DMS 273 (cell line): Measurements from ENCODE around the gene CCL1.

ENCODE experiments used
- DNase-seq: peaks from one replicate; lab custom pipeline; 2025; ENCODE audit not compliant: unreplicated experiment; lab: John Stamatoyannopoulos, UW

CCL1 gene, protein sequence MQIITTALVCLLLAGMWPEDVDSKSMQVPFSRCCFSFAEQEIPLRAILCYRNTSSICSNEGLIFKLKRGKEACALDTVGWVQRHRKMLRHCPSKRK

DNA sequence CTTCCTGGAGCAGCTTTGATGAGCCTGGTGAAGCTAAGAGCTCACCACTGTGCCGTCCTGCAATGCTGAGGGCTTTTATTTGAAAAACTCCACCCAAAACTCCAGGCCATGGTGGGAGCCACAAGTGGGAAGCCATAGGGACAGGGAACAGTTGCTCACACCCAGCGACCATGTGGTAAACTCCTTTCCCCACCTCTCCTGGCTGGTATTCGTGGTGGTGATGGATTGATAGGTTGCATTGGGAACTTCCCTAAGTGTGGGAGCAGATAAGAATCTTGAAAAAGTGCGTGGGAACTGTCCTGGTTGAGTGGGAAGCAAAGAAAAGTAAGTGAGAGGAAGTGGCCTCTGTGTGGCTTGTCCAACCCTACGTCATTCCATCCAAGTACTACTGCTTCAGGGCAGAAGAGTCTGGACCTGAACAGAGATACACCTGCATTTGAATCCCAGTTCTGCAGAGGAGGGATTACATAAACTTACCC lies at the start of gene CCL1:
TSS of gene CCL1 (minus strand) at position 51 of the 479 bp plus-strand sequence. CDS start 72 bp downstream, outside the sequence.
- DNase-seq: no peak

DNA sequence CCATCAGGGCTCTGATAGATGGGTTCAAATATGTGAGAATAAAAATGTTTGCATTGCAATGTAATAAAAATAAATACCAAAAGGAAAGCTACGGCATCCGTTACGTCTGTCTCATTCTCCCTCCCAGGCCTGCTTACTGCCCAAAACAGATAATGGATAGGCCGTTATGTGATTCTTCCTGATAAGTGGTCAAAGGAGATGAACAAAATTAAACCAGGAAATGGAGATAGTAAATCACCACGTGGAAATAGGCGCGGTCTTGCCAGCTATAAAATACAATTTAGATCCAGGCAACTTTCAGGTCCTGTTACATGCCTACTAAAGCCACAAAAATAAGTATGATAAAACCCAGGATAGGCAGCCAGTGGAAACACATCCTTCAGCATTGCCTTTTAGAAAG lies 49.5 kb upstream of the CCL1 start:
- no peak for DNase-seq

DNA sequence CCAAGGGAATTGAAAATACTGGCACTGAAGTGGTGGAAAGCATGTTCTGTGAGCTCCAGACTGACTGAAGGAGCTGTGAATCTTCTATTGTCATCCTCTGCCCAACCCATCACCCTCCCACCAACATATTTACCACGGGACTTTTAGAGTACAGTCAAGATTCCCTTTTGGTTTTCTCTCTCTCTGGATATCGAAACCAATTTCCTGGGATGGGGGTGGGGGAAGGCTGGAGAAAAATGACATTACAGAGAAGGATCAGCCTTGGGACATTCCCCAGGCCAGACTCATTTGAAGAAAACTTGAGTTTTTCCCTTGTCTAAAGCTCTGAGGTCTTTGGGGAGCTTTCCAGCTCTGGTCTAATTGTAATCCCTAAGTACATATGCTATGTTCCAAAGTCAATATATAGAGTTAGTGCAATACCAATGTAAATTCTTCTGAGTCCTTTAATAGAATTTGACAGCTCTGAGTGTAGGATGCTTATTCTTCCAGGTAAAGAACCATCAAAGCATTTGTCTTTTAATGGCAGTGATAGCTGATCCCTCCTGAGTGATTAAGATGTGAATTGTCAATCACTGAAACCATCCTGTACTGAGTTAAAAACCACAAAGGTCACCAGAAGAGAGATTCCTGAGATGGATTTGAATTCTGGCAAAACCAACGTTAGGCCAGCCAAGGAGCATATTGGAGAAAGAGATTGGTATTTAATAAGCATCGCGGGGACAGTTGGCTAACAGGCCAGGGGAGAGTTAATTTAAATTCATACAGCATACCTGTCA lies 48.8 kb upstream of the CCL1 start:
- no peak for DNase-seq

DNA sequence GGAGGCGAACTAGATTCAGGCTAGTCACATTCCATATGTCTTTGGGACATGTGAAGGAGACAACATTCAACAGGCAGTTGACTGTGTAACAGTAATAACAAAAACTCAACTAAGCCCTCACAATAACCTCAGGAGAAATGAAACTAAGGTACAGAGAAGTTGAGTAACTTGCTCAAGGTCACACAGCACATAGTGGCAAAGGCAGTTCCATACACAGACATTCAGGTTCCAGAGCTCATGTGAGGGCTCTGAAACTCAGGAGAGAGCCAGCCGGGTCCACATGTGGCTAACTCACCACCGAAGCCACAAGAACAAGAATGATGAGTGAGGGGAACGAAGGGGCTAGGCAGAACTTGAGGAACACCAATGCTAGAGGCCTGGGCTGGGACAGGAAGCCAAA lies 46.3 kb upstream of the CCL1 start:
- no peak for DNase-seq

DNA sequence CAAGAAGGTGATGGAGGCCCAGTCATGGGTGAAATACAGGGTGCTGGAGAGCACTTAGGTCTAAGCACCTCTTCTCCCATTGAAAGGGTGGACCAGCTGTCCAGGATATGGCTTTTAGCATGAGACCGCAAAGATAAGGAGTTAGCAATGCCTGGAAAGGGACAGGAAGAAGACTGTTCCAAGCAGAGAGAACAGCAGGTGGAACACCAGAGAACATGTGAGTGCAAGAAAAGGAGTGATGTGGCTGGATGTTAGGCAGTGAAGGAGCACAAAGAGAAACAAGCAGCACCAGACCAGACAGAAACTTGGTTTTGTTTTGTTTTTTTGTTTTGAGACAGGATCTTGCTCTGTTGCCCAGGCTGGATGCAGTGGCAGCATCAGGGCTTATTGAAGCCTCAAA lies 45.4 kb upstream of the CCL1 start:
- DNase-seq: no peak

DNA sequence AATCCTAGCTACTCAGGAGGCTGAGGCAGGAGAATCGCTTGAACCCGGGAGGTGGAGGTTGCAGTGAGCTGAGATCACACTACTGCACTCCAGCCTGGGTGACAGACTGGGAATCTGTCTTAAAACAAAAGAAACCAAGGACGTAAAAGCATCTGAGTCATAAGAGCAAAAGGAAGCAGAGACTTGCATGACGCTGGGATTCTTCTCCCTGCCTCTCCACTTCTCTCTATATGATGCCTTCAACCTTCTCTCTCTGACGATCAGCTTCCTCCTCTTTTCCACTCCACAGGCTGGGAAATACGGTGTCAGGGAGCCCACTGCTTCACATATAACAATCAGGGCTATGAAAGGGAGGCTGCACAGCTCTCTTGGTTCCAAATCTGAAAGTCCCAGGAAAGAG lies 43.2 kb upstream of the CCL1 start:
- DNase-seq: no peak

DNA sequence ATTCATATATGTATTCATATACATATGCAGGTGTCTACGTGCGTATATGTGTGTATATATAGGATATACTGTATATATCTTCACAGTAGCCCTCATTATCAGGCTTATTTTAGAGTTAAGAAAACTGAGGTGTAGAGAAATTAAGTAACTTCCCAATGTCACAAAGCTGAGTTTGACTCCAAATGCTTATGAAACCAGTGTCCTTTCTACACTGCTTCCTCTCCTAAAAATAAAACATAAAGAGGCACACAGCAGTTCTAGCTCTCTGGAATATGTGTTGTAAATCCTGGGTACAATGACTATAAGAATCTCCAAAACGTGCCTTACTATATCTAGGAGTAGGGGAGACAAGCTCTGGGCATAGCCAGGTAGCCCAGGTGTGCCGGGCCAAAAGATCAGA lies 40.0 kb upstream of the CCL1 start:
- DNase-seq: no peak

DNA sequence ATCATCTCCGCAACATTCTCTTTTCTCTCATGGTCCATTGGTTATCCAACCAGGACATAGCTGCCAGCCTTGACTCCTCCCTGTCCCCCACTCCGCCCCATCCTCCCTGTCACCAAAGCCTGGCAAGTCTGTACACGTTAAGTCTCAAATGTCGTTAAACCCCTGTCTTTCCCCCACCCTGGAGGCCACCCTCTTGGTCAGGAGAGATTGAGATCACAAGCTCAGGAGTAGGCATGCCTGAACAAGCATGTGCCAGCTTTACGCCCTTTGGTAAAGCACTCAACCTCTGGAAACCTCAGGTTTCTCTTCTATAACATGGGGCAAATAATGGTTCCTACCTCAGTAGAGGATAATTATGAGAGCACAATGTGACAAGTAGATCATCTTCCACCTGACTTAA lies 38.1 kb upstream of the CCL1 start:
- no peak for DNase-seq

DNA sequence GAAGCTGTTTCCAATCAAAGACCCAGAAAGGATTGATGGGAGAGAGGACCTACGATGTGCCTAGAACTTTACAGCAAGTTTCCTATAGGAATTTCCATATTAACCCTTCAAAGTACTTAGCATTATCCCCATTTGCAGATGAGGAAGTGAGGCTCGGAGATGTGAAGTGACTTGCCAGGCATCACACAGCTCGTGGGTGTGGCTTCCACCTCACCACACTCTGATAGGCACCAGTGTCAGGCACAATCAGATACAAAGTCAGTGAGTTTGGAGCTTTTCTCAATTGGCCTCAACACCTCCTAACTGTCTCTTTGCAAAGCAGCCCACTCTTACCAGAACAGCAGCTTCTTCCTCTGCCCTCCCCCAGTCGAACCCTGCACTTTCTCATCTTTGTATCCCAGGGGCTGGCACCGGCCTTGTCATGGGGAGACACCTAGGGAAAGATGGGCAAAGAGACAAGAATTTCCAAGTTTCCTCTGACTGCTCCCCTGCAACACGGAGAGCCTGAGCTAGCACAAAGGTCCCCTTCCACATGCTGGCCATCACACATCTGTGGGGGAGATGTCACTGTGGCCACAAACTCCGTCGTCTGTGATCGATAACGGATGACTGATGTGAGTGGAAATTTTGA lies 37.4 kb upstream of the CCL1 start:
- no peak for DNase-seq

DNA sequence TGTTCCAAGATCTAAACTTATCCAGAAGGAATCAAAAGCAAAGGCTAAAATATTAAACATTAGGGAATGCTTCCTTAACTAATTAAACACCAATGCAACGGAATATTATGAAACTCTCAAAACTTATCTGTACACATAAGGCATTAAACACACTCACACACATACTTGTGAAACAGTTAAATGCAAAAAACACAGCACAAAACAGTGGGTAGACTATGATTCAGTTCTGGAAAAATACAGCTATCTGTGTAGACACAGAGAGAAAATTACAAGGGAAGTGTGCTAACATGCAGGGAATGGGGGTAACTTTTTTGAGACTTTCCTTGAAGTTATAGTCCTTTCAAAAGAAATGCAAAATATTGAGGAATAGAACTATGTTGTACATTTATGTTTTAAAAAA lies 36.7 kb upstream of the CCL1 start:
- DNase-seq: no peak

DNA sequence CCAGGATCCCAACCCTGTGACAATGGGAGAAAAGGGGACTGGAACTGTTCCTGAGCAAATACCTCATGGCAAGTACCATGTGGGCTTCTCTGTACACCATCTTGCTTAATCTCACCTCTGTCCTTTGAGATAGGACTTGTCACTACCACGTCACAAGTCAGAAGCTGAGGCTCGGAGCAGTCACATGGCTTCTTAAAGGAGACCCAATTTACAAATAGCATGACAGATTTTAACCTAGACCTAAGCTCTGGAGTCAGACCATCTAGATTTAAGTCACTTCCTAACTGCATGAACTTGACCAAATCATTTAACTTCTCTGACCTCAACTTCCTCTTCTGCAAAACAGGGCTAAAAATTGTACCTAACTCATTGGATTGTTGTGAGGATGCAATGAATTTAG lies 36.0 kb upstream of the CCL1 start:
- no peak for DNase-seq

DNA sequence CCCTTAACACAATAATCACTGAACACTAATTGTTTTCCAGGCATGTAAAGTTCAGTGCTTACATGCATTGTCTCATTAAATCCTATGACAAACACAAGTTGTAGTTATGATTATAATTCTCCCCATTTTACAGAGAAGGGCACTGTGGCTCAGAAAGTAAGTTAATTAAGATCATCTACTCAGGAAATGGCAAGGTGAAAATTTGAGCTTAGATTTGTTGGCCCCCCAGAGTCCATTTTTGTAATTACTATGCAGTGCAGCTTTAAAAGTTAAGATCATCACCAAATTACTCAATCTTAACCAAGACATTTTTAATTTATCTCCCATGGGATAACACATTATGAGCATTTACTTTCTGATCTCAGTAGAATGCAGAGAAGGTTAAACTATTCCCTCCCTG lies 34.2 kb upstream of the CCL1 start:
- no peak for DNase-seq

DNA sequence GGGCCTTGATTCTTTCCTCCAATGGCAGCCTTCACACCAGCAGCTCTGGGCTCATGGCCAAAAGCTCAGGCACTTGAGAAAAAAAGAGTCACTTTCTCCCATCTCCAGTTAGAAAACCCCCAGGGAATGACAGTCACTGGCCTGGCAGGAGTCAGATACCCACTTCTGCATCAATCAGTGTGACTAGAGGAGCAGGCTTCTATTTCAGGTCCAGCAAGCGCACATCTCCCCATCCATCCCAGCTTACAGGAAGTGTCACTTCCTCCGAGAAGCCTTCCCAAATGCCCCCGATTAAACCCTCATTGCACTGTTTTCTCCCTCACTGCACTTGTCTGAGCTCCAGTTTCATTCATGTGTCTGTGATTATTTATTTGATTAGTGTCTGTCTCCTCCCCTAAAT lies 30.4 kb upstream of the CCL1 start:
- no peak for DNase-seq

DNA sequence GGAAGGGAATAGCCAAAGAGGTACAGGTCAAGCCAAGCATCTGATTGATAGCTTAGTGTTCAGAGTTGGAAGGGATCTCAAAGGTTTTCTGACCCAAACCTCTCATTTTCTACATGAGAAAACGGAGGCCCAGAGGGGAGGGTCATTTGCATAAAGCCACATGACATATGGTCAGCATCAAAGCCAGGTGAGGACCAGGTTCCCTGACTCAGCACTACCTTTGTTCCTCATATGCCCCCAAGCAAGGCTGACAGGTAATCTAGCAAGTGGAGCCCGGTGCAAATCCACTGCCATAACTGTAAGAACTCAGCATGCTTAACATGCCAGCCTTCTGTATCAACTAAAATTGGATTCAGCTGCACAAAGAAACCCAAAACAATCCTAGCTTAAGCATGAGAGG lies 28.2 kb upstream of the CCL1 start:
- DNase-seq: no peak

DNA sequence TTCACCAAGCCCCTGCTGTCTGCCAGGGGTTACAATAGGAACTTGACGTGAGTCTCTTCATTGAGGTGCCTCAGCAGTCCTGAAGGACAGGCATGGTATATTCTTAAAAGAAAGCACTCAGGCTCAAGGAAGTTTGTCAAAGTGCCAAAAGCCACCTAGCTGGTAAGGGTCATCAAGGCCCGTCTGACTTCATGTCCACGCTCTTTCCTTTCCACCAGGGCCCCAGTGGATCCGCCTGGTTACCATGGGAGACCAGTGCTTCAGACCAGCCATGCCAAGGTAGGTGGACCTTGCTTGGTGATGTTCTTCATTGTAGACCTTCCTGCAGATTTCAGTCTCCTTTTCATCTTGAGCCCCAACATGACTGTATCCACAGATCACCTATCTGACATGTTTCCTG lies 27.6 kb upstream of the CCL1 start:
- DNase-seq: no peak

DNA sequence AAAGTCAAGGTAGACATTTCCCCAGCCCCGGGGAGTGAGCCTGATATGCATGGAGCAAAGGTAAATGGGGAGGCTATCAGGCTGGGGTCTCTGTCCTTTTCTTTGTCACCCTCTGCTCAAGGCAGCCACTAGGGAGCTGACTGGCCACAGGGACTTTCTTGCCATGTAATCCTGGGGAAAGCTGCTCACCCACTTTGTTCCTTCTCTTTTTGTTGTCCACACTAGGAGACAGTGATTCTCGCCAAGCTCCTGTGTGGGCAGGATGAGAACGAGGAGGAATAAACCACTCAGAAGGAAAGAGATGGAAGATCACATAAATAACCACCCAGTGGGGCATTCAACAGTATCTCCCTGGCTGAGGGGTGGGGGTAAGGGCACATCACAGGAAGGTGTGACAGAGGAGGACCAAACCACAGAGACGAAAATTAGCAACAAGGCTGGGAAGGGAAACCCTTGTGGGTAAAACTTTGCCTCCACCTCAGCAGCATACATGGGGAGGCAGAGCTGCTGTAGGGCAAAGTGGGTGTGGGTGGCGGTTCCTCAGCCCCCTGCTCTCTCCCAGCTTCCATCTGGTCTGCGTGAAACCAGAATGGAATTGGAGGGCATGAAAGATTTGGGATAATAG lies 26.2 kb upstream of the CCL1 start:
- no peak for DNase-seq

DNA sequence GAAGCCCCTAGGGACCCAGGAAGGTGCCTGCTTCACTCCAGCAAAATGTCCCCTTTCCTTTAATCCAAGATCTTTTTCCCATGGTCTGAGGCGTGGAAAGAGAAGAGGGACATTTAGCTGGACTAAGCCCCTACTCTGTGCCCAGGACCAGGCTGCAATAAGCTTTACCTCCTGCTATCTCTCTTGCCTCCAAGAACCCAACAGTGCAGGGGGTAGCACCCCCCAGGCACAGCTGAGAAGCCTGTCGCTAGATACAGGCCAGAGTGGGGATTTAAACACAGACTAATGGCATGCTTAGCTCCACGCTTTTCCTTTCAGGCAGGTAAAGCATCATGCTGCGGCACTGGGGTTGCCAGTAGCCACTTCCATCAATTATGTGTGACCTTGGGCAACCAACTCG lies 24.5 kb upstream of the CCL1 start:
- no peak for DNase-seq

DNA sequence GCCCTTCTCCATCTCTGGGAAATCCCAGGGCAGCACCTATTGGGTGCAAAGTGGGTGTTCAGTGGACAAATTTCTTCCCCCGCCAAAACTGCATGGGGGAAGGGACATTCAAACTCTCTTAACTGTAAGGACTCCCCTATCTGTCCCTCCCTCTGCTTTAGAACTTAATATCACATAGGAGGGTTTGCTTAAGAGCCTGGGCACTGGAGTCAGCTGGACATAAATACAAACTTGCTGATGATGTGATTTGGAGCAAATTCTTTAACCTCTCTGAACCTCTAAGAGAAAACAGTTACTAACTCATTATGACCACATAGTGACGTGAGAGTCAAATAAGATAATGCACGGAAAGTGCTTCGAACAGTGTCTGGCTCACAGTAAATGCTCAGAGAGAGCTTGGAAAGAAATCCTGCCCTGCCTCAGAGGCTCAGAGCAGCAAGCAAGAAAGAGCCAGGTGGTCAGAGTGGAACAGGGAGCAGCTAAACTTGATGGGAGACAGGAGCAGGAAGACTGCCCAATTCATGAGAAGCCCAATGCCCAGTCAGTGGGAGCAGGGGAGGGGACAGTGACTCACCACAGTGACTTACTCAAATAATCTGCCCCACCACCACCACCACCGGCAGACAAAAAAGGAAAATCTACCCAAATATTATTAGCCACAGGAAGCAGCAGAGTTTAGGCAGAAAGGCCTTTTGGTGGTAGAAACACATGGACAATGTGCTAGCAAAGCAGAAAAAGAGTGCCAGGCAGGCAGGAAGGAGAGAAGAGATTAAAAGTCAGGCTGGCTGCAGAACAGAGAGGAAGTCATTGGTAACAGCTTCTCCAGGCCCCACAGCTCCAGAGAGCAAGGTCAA lies 23.9 kb upstream of the CCL1 start:
- DNase-seq: no peak

DNA sequence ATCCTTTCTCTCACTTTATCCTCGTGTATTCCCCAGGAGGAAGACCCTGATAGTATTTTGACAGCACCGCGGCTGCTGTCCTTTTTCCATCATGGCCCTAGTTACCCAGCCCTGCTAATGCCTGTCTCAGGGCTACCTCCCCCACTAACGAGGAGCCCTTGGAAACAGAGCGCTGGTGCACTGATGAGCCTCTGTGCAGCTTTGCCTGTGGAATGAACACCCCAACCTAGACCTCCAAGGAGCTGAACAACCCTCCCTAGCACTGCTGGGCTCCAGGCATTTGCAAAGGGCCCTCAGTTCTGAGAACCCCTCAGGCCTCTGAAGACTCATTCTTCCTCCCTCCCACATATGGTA lies 23.3 kb upstream of the CCL1 start:
- no peak for DNase-seq

DNA sequence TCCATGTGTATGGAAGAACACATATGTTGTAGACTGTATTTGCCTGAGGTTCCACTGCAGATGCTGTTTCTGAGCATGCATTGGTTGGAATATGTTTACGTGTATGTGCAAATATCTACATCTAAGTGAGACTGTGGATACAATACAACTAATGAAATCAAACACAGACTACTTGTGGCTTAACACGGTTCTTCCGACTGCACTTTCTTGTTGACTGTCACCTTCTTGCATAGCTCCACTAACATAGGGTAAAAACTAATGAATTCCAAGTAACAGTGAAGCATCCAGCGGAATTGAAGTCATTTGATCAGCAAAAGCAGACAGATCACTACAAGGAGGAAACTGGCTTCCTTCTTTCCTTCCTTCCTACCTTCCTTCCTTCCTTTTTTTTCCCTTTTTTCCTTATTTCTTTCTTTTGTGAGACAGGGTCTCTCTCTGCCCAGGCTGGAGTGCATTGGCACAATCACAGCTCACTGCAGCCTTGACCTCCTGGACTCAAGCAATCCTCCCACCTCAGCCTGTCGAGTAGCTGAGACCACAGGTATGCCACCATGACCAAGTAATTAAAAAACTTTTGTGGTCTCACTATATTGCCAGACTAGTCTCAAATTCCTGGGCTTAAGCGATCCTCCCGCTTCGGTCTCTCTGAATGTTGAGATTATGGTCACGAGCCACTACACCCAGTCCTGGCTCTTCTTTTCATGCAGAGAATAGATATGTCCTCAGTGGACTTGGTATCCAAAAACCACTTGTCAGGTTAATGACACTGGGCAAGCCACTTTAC lies 22.0 kb upstream of the CCL1 start:
- DNase-seq: no peak

DNA sequence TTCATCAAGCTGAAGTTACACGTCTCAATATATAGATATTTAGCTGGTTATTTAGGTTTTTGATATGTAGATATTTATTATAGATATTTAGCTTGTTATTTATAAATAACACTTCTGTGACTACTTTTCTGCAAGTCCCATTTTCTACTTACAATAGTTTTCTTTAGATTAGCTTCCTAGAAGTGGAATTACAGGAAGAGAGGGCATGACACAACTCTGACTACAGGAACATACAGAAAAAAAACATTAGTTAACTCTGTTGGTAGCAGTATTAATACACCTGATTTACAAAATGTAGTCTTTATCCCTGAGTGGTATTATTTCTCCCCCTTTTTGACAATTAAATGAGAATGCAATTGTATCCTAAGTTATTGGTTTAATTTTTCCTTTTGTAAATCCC lies 21.2 kb upstream of the CCL1 start:
- DNase-seq: no peak
